Measurements from ENCODE around the gene DUSP5.

DNA sequence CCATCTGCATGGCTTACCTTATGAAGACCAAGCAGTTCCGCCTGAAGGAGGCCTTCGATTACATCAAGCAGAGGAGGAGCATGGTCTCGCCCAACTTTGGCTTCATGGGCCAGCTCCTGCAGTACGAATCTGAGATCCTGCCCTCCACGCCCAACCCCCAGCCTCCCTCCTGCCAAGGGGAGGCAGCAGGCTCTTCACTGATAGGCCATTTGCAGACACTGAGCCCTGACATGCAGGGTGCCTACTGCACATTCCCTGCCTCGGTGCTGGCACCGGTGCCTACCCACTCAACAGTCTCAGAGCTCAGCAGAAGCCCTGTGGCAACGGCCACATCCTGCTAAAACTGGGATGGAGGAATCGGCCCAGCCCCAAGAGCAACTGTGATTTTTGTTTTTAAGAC, 12.4 kb downstream of the DUSP5 start:
- TF ChIP-seq, protein P1, sequence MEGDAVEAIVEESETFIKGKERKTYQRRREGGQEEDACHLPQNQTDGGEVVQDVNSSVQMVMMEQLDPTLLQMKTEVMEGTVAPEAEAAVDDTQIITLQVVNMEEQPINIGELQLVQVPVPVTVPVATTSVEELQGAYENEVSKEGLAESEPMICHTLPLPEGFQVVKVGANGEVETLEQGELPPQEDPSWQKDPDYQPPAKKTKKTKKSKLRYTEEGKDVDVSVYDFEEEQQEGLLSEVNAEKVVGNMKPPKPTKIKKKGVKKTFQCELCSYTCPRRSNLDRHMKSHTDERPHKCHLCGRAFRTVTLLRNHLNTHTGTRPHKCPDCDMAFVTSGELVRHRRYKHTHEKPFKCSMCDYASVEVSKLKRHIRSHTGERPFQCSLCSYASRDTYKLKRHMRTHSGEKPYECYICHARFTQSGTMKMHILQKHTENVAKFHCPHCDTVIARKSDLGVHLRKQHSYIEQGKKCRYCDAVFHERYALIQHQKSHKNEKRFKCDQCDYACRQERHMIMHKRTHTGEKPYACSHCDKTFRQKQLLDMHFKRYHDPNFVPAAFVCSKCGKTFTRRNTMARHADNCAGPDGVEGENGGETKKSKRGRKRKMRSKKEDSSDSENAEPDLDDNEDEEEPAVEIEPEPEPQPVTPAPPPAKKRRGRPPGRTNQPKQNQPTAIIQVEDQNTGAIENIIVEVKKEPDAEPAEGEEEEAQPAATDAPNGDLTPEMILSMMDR (IDR thresholded peaks at IDR 0.05) = no peak
- TF ChIP-seq POLR2A (IDR thresholded peaks at IDR 0.05) (no peak), POLR2AphosphoS5 (IDR thresholded peaks at IDR 0.05) (no peak)
